Stimulated activated memory B cell treated with anti-CD40 and anti-IgM and Interleukin-4, amounts not matched to agents 10 μg/mL and 1 μg/mL and 100 μg/mL, for 72 hours (primary cell): ENCODE data around the gene HABP4.
A peak's percentile ranks its signal among the peaks of the same experiment; 100 is the strongest.
"Not testable (repeated sequence)": the region's sequence is repeated elsewhere in the genome, so short reads cannot be mapped to it uniquely, and the experiment has no call there.

ENCODE experiments used
- ATAC-seq: fragments of 150-1000 bp; cut with Tn5 transposase; 2 replicates; pipeline ENCODE4 v1.10.0; 2021
- H3K27ac Mint-ChIP-seq: one replicate; pipeline ENCODE4 v1.8.0; 2022; ENCODE audit warnings: mild to moderate bottlenecking, mixed read lengths
- H3K27me3 Mint-ChIP-seq: one replicate; pipeline ENCODE4 v1.8.0; 2022; ENCODE audit warnings: mixed read lengths
- H3K36me3 Mint-ChIP-seq: one replicate; pipeline ENCODE4 v1.8.0; 2022; ENCODE audit warnings: mixed read lengths
- H3K4me1 Mint-ChIP-seq: one replicate; pipeline ENCODE4 v1.8.0; 2022; ENCODE audit warnings: mixed read lengths
- H3K4me3 Mint-ChIP-seq: one replicate; pipeline ENCODE4 v1.8.0; 2022; ENCODE audit warnings: mild to moderate bottlenecking, moderate library complexity, mixed read lengths
- H3K9me3 Mint-ChIP-seq: one replicate; pipeline ENCODE4 v1.8.0; 2022; ENCODE audit warnings: mixed read lengths

Gene HABP4

DNA sequence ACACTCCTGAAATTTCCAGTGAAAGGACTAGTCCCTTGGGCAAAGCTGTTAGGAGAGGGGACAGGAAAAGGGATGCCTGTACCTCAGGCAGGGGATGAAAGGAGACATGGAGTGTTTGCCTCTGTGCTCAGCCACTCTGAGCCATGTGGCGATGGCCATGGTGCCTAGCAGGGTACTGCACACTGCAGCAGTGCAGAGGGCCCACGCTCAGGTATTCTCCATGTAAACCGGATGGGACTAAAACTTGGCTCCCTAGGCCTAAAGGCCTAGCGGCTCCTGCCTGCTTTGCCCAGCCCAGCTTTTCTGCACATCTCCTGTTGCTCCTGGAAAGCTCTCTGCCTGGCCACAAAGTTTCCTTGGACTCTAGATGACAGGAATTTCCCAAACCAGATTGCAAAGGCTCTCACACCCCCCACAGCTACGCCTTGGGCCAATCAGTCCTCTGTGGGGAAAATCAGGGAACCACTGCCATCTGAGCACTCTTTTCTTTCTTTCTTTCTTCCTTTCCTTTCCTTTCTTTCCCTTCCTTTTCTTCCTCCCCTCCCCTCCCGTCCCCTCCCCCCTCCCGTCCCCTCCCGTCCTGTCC lies 44.3 kb downstream of the HABP4 start:
- no peaks in the 10 kb centered on the region for H3K4me1 Mint-ChIP-seq
- no peak overlapping the region for H3K4me3 Mint-ChIP-seq
- no peaks in the 10 kb centered on the region for H3K27me3 Mint-ChIP-seq
- no peaks in the 10 kb centered on the region for H3K9me3 Mint-ChIP-seq
- no peak for ATAC-seq
- no peak overlapping the region for H3K27ac Mint-ChIP-seq
- H3K36me3 Mint-ChIP-seq, result peaks cover 18% of the 10 kb centered on the region

DNA sequence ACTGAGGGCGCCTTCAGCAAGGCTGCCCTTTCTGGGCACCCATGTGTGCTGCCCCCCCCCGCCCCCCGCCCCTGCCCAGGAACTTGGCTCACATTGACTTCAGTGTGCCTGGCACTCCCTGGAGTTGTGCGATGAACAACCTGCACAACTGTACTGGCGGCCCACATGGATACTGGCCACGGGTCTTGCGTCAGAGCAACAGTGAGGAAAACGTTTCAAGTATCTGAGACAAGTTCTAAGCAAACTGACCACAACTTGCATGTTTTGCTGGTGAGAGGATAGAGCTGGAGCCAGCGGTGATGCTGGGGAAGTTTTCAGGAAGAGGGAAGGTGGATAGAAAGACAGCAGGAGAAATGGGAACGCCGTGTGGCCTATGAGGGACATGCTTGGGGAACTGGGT lies 45.4 kb downstream of the HABP4 start:
- H3K27me3 Mint-ChIP-seq, result no peaks in the 10 kb centered on the region
- no peaks in the 10 kb centered on the region for H3K4me1 Mint-ChIP-seq
- H3K9me3 Mint-ChIP-seq, result no peaks in the 10 kb centered on the region
- peaks cover 8% of the 10 kb centered on the region for H3K36me3 Mint-ChIP-seq
- no peak overlapping the region for H3K27ac Mint-ChIP-seq
- no peak overlapping the region for H3K4me3 Mint-ChIP-seq
- ATAC-seq, result no peak

DNA sequence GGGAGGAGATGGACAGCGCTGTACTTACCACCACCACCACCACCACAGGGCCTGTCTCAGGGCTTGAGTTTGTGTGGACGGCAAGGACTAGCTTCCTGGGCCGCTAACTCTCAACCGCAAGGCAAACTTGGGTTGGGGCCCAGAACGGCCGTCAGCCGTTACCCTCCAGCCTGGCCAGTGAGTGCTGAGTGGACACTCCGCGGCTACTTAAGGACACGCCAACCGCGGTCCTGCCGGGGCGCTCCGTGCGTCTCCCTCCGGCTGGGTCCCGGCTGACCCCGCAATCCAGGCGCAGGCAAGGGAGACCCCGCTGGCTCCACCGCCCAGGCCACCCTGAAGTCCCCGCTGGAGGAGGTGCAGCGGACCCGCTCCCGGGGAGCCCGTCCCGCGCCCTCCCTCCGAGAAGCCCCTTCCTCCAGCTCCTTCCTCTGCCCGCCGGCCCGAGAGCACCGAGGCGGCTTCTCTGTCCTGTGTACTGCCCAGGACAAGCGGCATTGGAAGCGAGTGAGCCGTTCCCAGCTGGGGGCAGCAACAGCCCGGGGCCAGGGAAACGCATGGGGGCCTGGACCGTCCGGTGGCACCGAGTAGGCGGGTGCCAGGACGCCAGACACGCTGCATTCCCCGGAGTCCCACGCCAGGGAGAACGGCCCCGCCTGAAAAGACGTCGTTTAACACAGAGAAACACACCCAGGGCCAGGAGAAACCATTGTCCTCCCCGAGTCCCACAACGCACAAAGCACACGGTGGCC lies 46.6 kb downstream of the HABP4 start:
- Mint-ChIP-seq H3K27me3 (no peaks in the 10 kb centered on the region), H3K4me3 (no peak overlapping the region), H3K9me3 (no peaks in the 10 kb centered on the region), H3K36me3 (peaks cover 4% of the 10 kb centered on the region), H3K27ac (no peak overlapping the region), H3K4me1 (no peaks in the 10 kb centered on the region)
- ATAC-seq, result peak; percentile 51

DNA sequence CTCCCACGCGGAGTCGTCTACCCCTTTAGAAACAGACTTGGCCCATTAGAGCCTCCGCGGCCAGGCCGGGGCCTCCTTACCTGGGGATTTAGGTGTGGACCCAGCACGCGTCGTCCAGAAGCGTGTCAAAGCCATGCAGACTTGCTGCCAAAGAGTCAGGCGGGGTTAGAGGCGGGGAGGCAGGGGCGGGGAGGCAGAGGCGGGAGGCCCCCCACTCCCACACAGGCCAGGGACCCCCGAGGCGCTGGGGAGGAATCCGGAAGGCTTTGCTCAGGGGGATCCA lies 47.1 kb downstream of the HABP4 start:
- Mint-ChIP-seq H3K9me3 (no peaks in the 10 kb centered on the region), H3K4me3 (no peak overlapping the region), H3K27ac (no peak overlapping the region), H3K27me3 (no peaks in the 10 kb centered on the region), H3K4me1 (no peaks in the 10 kb centered on the region), H3K36me3 (no peaks in the 10 kb centered on the region)
- ATAC-seq, result no peak

DNA sequence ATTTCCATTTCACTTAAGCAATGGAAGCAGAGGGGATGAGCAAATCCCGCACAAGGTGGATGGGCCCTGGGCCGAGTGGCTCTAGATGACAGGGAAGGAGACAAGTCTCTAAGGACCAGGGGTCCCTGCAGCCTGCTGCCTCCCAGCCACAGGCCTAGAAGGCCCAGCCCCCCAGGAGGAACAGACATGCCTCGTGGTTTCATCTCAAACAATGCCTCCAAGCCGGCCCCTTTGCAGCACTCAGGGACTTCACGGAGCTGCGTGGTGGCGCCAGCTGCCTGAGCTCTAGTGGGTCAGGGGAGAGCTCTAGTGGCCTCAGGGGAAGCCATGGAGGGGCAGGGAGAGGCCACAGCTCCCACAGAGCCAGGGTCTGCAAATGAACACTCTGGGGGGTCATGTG lies 48.8 kb downstream of the HABP4 start:
- Mint-ChIP-seq H3K4me3 (no peak overlapping the region), H3K9me3 (no peaks in the 10 kb centered on the region), H3K4me1 (no peaks in the 10 kb centered on the region), H3K27ac (no peak overlapping the region), H3K27me3 (no peaks in the 10 kb centered on the region), H3K36me3 (peaks cover 5% of the 10 kb centered on the region)
- ATAC-seq, result no peak

DNA sequence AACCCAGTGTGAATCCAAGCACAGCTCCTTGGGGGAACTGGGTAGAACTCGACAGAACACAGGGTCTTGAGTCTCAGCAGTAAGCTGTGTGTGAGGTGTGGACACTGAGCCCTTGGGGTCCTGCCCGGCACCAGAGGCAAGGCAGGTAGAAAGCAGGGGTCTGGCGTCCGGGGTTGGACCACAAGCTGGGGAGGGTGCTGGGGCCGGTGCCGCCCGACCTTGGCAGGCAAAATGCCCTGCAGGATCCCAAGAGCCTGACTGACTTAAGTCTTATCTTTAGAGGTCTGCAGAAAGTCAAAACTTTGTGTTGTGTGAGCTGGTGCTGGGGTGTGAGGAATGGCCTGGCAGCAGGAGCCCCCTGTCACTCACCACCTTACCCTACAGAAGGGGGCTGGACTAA lies 49.3 kb downstream of the HABP4 start:
- H3K4me3 Mint-ChIP-seq, result no peak overlapping the region
- no peaks in the 10 kb centered on the region for H3K4me1 Mint-ChIP-seq
- no peaks in the 10 kb centered on the region for H3K9me3 Mint-ChIP-seq
- H3K36me3 Mint-ChIP-seq, result peaks cover 9% of the 10 kb centered on the region
- ATAC-seq, result no peak
- no peaks in the 10 kb centered on the region for H3K27me3 Mint-ChIP-seq
- no peak overlapping the region for H3K27ac Mint-ChIP-seq

DNA sequence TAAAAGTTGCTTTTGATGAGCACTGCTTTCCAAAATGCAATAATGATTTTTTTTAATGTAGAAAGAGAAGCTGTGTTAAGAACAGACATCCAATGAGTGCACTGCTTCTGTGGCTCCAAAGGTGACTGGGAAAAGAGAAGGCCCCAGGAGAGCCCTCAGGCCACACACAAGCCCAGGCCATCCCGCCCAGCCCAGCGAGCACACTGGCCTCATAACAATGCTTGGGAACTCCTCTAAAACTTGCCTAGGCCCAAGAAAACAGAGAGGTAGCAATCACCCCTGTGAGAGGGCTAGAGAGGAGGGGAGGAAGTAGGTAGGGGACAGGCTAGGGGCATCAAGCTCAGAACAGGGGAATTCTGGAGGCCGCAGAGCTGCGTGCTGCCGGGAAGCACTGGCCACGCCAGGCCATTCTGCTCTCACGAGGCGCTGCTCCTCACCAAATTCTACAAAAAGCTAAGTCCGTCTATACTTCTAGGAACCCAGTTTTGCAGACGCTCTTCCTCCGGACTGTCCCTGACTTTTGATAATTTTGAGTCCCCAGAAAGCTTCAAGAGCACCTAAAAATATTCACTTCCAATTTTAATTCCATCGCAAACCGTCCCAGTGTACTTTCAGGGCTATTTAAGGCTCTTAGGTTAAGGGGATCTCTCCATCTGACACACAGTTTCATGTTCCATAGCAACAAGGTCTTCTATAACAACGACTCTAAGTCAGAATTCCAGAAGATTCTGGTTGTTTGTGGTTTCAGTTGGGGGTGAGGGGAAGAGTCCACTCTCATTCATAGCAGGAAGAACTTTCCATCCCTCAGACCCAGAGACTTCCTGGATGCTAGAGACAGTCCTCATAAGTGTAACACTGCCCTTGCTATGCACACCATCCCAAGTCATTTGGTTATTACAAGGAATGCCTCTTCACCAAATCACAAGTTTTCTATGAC lies 51.0 kb downstream of the HABP4 start:
- no peak for ATAC-seq
- Mint-ChIP-seq H3K27ac (no peak overlapping the region), H3K4me1 (no peaks in the 10 kb centered on the region), H3K27me3 (no peaks in the 10 kb centered on the region), H3K9me3 (no peaks in the 10 kb centered on the region), H3K36me3 (peaks cover 12% of the 10 kb centered on the region), H3K4me3 (no peak overlapping the region)

DNA sequence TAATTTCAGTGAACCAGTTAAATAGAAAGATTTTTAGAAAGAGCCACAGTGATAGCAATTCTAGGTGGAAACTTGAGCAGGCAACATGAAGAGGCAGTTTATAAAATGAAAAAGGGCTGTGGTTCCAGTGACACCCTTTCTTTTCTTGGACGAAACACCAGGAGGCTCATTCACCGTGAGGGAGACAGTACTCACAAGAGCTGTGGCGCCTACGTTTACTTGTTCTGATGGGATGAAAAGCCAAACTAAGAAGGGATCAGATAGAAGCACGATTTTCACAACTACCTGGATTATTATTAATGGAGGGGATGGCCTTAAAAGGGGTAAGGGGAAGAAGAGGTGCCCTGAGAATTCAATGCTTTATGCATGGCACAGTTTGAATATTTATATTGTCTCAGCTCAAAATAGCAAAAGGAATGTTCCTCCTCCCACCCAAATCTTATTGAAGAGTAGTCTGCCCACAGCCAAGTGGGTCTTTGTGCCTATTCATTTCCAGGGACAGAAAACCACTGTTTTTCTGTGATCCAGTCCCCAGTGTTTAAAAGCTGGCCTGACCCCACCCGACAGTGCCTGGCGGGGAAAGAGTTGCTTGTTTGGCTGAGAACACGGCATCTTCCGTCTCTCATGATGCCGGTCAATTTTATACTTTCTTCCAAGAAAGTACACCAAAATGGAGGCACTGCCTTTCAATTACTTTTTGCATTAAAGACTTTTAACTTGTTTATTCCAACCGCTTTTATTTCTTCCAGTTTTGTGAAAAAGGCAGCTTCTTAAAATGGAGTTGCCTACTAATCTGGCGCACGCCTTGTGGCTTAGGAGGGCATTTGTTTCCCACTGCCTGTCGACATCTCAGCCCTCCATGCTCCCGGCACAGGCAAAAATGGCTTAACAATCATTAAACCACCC lies 51.9 kb downstream of the HABP4 start:
- no peak for ATAC-seq
- Mint-ChIP-seq H3K4me3 (no peak overlapping the region), H3K9me3 (no peaks in the 10 kb centered on the region), H3K27ac (no peak overlapping the region), H3K36me3 (peaks cover 12% of the 10 kb centered on the region), H3K27me3 (no peaks in the 10 kb centered on the region), H3K4me1 (no peaks in the 10 kb centered on the region)

DNA sequence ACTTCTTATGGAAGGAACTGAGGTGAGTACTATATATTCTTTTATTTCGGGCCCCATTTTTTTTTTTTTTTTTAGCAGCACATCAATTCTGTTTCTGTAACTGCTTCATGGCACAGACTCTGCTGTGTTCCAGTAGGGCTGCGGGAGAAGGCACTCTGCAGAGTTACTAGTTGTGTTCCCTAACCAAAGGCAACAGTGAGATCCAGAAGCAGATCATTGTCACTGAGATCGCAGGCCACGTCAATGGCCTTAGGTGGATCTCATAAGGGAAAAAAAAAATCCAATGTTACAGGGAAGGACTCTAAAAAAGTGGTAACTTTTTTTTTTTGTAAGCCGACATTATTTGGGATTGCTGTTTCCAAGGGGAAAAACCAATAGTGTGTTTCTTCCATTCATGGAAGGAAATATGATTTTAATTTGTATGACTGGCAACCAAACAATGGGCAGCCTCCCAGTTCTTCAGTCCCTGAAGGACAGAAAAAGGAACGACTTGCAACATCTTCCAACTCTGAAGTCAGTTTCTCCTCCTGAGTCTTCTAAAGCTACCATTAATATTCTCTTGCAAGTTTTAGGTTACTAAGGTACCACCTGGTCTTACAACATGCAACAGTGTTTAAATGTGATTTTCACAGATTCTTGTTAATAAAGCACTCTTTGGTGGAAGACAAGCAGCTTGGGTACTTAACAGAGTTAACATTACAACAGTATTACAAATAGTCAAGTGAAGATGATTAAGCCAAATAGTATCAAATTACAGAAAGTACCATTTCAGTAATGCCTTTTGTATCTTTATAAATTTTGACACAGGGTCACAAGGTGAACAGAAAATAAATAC lies 52.8 kb downstream of the HABP4 start:
- H3K27me3 Mint-ChIP-seq, result no peaks in the 10 kb centered on the region
- no peaks in the 10 kb centered on the region for H3K9me3 Mint-ChIP-seq
- H3K4me1 Mint-ChIP-seq, result no peaks in the 10 kb centered on the region
- H3K27ac Mint-ChIP-seq, result no peak overlapping the region
- peaks cover 12% of the 10 kb centered on the region for H3K36me3 Mint-ChIP-seq
- no peak overlapping the region for H3K4me3 Mint-ChIP-seq
- no peak for ATAC-seq

DNA sequence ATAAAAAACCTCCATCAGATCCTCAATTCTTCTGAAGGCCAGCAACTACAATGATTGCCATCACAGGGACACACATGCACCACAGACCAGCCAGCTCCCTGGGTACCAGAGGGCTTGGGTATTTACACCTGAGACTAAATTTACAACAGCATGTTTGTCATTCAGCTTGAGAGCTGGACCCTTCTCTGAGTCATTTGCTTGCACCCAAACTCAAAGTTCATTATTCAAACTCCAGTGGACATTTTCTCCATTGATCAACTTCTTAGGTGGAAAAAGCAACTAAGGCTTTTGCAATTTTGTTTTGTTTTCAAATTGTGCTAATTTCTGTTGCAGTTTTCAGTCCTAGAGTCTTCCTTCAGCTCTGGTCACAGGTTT lies 53.4 kb downstream of the HABP4 start:
- not testable (repeated sequence) for H3K9me3 Mint-ChIP-seq, H3K4me1 Mint-ChIP-seq, H3K27ac Mint-ChIP-seq, ATAC-seq, H3K27me3 Mint-ChIP-seq, H3K4me3 Mint-ChIP-seq
- H3K36me3 Mint-ChIP-seq, result peaks cover 14% of the 10 kb centered on the region

DNA sequence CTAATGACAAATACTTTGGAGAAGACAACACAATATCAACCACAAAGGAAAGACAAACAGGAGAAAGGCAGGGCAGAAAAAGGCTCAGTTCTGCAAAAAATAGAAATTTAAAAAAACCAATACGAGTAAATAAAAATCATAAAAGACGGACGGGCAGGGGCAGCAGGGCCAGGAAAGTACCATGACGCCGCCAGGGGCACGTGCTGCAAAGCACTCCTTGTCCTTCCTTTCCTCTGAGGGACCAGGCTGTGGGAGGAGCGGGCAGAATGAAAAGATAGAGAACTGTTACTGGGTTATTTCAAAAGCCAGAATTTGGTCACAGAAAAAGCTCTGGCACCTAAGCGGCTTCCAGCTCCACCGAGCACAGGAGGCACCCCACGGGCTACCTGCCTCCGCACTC lies 53.9 kb downstream of the HABP4 start:
- no peaks in the 10 kb centered on the region for H3K9me3 Mint-ChIP-seq
- H3K4me1 Mint-ChIP-seq, result no peaks in the 10 kb centered on the region
- no peak overlapping the region for H3K27ac Mint-ChIP-seq
- no peaks in the 10 kb centered on the region for H3K27me3 Mint-ChIP-seq
- peaks cover 19% of the 10 kb centered on the region for H3K36me3 Mint-ChIP-seq
- ATAC-seq, result no peak
- H3K4me3 Mint-ChIP-seq, result no peak overlapping the region

DNA sequence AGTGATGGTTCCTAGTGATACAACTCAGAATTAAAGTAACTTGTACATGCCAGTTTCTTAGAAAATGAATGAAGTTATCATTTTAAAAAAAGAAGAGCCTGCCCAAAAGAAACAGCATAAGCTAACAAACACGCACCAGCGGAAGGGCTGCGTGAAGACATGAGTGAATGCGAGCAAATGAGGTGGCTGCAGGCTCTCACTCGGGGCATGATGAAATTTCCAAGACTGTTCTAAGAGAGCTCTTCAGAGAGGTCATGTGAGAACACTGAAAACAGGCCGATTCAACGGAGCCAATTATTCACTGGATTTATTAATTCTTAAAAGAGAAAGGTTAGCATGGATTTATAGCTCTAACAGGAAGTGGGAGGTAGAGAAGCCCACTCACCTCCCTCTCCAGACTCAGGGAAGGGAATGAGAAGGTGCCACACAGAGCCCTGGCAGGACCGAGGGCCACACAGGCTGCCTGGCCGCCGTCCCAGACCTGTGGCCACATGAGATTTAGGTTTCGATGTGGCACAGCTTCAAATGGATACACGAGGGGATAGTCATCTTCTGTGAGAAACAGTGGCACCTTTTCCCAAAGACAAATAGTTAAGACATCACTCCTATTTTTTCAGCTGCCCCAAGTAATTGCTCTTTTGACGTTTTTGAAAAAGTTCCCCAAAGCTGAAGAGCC lies 55.5 kb downstream of the HABP4 start:
- H3K27me3 Mint-ChIP-seq, result no peaks in the 10 kb centered on the region
- H3K4me3 Mint-ChIP-seq, result no peak overlapping the region
- no peaks in the 10 kb centered on the region for H3K4me1 Mint-ChIP-seq
- ATAC-seq, result no peak
- no peak overlapping the region for H3K27ac Mint-ChIP-seq
- no peaks in the 10 kb centered on the region for H3K9me3 Mint-ChIP-seq
- H3K36me3 Mint-ChIP-seq, result peaks cover 27% of the 10 kb centered on the region

DNA sequence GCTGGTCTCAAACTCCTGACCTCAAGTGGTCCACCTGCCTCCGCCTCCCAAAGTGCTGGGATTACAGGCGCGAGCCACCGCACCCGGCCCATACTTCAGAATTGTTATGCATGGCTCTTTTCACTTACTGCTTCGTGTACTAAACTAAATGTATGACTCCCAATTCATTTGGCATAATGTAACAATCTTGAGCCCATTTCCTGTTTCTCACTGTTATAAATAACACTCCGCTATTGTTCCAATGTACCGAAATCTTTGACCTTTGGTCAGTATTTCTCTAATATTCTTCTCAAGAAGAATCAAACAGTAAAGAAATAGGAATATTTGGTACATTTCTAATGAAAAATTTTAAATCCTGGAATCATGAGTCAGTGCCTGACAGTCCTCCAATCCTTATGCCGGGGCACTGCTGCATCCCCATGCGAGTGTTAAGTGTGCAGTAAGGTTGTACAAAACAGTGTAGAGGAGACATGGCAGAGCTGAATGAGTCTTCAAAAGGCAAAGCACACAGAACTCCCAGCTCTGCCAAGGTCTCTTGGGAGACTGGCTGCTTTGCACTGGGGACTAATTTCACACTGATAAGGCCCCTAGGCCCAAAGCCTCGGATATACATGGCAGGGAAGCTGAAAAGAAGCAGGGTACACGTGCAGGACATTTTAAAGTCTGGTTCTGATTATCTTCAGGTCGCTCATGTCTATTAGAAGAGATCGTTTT lies 58.4 kb downstream of the HABP4 start:
- no peak for ATAC-seq
- no peak overlapping the region for H3K27ac Mint-ChIP-seq
- H3K4me3 Mint-ChIP-seq, result no peak overlapping the region
- H3K27me3 Mint-ChIP-seq, result no peaks in the 10 kb centered on the region
- no peaks in the 10 kb centered on the region for H3K4me1 Mint-ChIP-seq
- H3K36me3 Mint-ChIP-seq, result peaks cover 29% of the 10 kb centered on the region
- H3K9me3 Mint-ChIP-seq, result no peaks in the 10 kb centered on the region
